C4-2B (cell line): ENCODE data around the gene SLC45A2.

Source experiments
- ZFX ChIP-seq: fragments of 450-650 bp; IDR thresholded peaks from 2 replicates; pipeline ENCODE4 v1.6.1; 2017
- TF ChIP-seq, protein P1 (sequence below): fragments of 450-650 bp; conservative IDR thresholded peaks from 2 replicates; pipeline ENCODE4 v1.5.1; 2017; ENCODE audit warnings: mild to moderate bottlenecking

DNA sequence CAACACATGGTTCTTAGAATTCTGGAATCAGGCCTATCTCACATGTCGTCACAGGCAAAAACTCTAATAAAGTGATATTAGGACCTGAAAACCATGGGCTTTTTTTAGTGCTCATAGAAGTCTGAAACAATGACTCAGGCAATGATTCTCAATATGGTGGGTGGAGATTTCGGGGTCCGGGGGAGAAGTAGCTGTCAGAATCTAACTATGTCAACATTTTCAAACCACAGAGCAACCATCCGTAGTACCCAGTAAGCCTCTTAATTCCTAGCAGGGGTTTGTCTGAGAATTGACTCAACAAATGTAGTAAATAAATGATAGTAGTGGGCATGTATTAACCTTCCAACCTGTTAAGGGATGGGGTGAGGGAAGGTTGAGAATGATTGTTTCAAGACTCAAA lies 20.7 kb upstream of the SLC45A2 start:
- TF ChIP-seq, protein P1, sequence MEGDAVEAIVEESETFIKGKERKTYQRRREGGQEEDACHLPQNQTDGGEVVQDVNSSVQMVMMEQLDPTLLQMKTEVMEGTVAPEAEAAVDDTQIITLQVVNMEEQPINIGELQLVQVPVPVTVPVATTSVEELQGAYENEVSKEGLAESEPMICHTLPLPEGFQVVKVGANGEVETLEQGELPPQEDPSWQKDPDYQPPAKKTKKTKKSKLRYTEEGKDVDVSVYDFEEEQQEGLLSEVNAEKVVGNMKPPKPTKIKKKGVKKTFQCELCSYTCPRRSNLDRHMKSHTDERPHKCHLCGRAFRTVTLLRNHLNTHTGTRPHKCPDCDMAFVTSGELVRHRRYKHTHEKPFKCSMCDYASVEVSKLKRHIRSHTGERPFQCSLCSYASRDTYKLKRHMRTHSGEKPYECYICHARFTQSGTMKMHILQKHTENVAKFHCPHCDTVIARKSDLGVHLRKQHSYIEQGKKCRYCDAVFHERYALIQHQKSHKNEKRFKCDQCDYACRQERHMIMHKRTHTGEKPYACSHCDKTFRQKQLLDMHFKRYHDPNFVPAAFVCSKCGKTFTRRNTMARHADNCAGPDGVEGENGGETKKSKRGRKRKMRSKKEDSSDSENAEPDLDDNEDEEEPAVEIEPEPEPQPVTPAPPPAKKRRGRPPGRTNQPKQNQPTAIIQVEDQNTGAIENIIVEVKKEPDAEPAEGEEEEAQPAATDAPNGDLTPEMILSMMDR, result no peak
- no peak for TF ChIP-seq ZFX
